OCI-LY1 (cell line): ENCODE results near the gene SLC28A3.

Experiments used
- H2AFZ ChIP-seq: fragments of 200-600 bp; sonication (generic), shearing (Covaris generic); 2 replicates; pipeline ENCODE4 v1.6.0; 2014; ENCODE audit warnings: antibody characterized with exemption, mild to moderate bottlenecking, low read length
- H3F3A ChIP-seq: fragments of 200-600 bp; sonication (generic), shearing (Covaris generic); 2 replicates; pipeline ENCODE4 v1.6.0; 2014; ENCODE audit warnings: mild to moderate bottlenecking, antibody characterized with exemption, low read length, moderate library complexity; ENCODE audit not compliant: insufficient read depth
- H3K27ac ChIP-seq: fragments of 200-600 bp; sonication (generic); 2 replicates; pipeline ENCODE4 v1.5.1; 2014; ENCODE audit warnings: low read length, mixed run types, mild to moderate bottlenecking, low read depth; ENCODE audit not compliant: poor library complexity, severe bottlenecking
- H3K27me3 ChIP-seq: fragments of 200-600 bp; sonication (generic); 2 replicates; pipeline ENCODE4 v1.6.0; 2014; ENCODE audit warnings: antibody characterized with exemption, mild to moderate bottlenecking, low read length, moderate library complexity; ENCODE audit not compliant: insufficient read depth
- H3K36me3 ChIP-seq: fragments of 200-600 bp; sonication (generic); 2 replicates; pipeline ENCODE4 v1.6.1; 2014; ENCODE audit warnings: mild to moderate bottlenecking, antibody characterized with exemption, low read length, moderate library complexity, mixed read lengths; ENCODE audit not compliant: insufficient read depth
- H3K4me1 ChIP-seq: fragments of 200-600 bp; sonication (generic); 2 replicates; pipeline ENCODE4 v1.5.1; 2014; ENCODE audit warnings: mild to moderate bottlenecking, low read length, moderate library complexity; ENCODE audit not compliant: insufficient read depth, severe bottlenecking
- H3K4me2 ChIP-seq: fragments of 200-600 bp; sonication (generic), shearing (Covaris generic); 2 replicates; pipeline ENCODE4 v1.6.1; 2014; ENCODE audit warnings: low read length
- H3K4me3 ChIP-seq: fragments of 200-600 bp; sonication (generic); 2 replicates; pipeline ENCODE4 v1.5.1; 2014; ENCODE audit warnings: low read length, low read depth, mild to moderate bottlenecking, mixed read lengths; ENCODE audit not compliant: poor library complexity, severe bottlenecking
- H3K79me2 ChIP-seq: fragments of 200-600 bp; shearing (Covaris generic); 2 replicates; pipeline ENCODE4 v1.6.1; 2016; ENCODE audit warnings: mixed run types, low read length, mixed read lengths; ENCODE audit not compliant: insufficient read depth
- H3K9ac ChIP-seq: fragments of 200-600 bp; sonication (generic), shearing (Covaris generic); 2 replicates; pipeline ENCODE4 v1.6.1; 2014; ENCODE audit warnings: mild to moderate bottlenecking, low read length, mixed read lengths
- H3K9me2 ChIP-seq: fragments of 200-600 bp; sonication (generic), shearing (Covaris generic); 2 replicates; pipeline ENCODE4 v1.6.1; 2014; ENCODE audit warnings: low read depth, mild to moderate bottlenecking, low read length, mixed read lengths
- H3K9me3 ChIP-seq: fragments of 200-600 bp; shearing (Covaris generic); 2 replicates; pipeline ENCODE4 v1.6.1; 2014; ENCODE audit warnings: low read length, mixed read lengths
- H4K20me1 ChIP-seq: fragments of 200-600 bp; sonication (generic), shearing (Covaris generic); 2 replicates; pipeline ENCODE4 v1.6.0; 2016; ENCODE audit warnings: mild to moderate bottlenecking, low read length; ENCODE audit not compliant: insufficient read depth
- CTCF ChIP-seq: fragments of 200-600 bp; sonication (generic), shearing (Covaris generic); IDR thresholded peaks from 2 replicates; pipeline ENCODE4 v1.5.1; 2017; ENCODE audit warnings: mild to moderate bottlenecking, antibody characterized with exemption, low read length, moderate library complexity, mixed read lengths
- EZH2 ChIP-seq: fragments of 200-600 bp; sonication (generic), shearing (Covaris generic); IDR thresholded peaks from 2 replicates; pipeline ENCODE4 v1.8.0; 2017; ENCODE audit warnings: borderline replicate concordance, mixed run types, mild to moderate bottlenecking, antibody characterized with exemption, low read length, moderate library complexity, mixed read lengths

SLC28A3 gene

DNA sequence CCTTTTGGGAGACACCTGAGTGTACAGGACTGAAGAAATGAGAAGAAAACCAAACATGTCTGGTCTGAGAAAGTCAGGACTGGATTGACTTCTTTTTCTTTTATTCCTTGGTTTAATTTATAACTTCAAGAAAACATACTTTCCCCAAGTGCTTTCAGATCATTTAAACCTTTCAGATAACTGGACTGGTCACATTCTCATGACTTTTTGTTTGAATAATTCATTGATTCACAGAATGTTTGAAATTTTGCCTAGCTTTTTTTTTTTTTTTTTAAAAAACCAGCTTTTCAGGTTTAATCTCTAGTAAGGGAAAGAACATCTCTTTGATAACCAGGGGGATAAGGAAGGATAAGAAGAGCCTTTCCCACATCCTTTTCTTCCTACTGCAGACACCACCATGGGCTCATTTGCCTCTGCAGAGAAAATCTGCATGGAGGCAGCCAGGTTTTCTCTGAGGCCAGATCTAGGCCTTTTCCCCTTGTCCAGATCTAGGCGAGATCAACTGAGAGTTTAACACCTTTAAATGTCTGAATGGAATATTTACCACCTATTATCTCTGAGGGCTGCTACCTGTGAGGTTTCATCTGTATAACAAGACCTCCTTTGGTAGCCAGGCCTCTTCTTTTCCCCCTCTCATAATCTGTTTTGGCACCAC is 45.0 kb upstream of the SLC28A3 start:
- no peak overlapping the region for H3K4me3 ChIP-seq
- H3K9ac ChIP-seq: no peak overlapping the region
- H2AFZ ChIP-seq: no peak overlapping the region
- no peaks in the 10 kb centered on the region for H3F3A ChIP-seq
- no peaks in the 10 kb centered on the region for H3K9me2 ChIP-seq
- H3K4me1 ChIP-seq: no peaks in the 10 kb centered on the region
- H4K20me1 ChIP-seq: no peaks in the 10 kb centered on the region
- H3K79me2 ChIP-seq: no peaks in the 10 kb centered on the region
- no peaks in the 10 kb centered on the region for H3K36me3 ChIP-seq
- H3K27me3 ChIP-seq: no peaks in the 10 kb centered on the region
- no peaks in the 10 kb centered on the region for H3K9me3 ChIP-seq
- no peak for TF ChIP-seq EZH2
- no peak for TF ChIP-seq CTCF
- H3K27ac ChIP-seq: no peak overlapping the region
- no peak overlapping the region for H3K4me2 ChIP-seq

DNA sequence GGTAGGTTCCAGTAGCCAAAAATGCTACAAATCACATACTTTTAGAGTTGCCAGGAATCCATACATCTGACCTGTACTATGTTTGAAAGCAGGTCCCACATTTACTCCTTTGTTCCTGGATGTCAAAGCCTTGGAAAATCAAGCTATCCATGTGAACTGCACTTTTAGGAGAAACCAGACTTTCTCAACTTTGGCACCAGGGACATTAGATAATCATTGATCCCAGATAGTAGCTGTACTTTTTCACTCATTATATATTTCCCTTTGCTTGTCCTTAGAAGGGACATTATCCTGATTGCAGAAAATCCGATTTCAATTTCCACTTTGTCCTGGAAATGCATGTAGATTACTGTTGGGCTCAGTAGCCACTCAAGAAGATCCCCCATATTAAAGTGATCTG is 44.1 kb upstream of the SLC28A3 start:
- H3K27me3 ChIP-seq: no peaks in the 10 kb centered on the region

GRCh38 chr9:84383178-84383577 is 42.6 kb upstream of the SLC28A3 start:
- Histone ChIP-seq H3K36me3 (no peaks in the 10 kb centered on the region), H4K20me1 (no peaks in the 10 kb centered on the region), H3K4me1 (no peaks in the 10 kb centered on the region), H3F3A (no peaks in the 10 kb centered on the region), H3K9me2 (no peaks in the 10 kb centered on the region), H3K4me3 (no peak overlapping the region), H3K79me2 (no peaks in the 10 kb centered on the region), H3K9me3 (no peaks in the 10 kb centered on the region), H3K27me3 (no peaks in the 10 kb centered on the region), H2AFZ (no peak overlapping the region), H3K9ac (no peak overlapping the region), H3K4me2 (no peak overlapping the region), H3K27ac (no peak overlapping the region)
- TF ChIP-seq CTCF: no peak
- TF ChIP-seq EZH2: no peak

More for the DNA sequence above, 44.1 kb upstream of the SLC28A3 start:
- Histone ChIP-seq H2AFZ (no peak overlapping the region), H3K4me3 (no peak overlapping the region), H3K9ac (no peak overlapping the region), H3K36me3 (no peaks in the 10 kb centered on the region), H3K4me2 (no peak overlapping the region), H4K20me1 (no peaks in the 10 kb centered on the region), H3K9me2 (no peaks in the 10 kb centered on the region), H3K9me3 (no peaks in the 10 kb centered on the region), H3K27ac (no peak overlapping the region), H3K79me2 (no peaks in the 10 kb centered on the region), H3F3A (no peaks in the 10 kb centered on the region), H3K4me1 (no peaks in the 10 kb centered on the region)
- no peak for TF ChIP-seq EZH2
- TF ChIP-seq CTCF: no peak
